ENCODE data around the gene FUNDC2.
"Not testable (repeated sequence)": the region's sequence is repeated elsewhere in the genome, so short reads cannot be mapped to it uniquely, and the experiment has no call there.

- TF ChIP-seq EZH2 (IDR thresholded peaks at IDR 0.05; ENCODE audit: low read length, unreplicated experiment): not testable (repeated sequence)
- TF ChIP-seq, protein P1, sequence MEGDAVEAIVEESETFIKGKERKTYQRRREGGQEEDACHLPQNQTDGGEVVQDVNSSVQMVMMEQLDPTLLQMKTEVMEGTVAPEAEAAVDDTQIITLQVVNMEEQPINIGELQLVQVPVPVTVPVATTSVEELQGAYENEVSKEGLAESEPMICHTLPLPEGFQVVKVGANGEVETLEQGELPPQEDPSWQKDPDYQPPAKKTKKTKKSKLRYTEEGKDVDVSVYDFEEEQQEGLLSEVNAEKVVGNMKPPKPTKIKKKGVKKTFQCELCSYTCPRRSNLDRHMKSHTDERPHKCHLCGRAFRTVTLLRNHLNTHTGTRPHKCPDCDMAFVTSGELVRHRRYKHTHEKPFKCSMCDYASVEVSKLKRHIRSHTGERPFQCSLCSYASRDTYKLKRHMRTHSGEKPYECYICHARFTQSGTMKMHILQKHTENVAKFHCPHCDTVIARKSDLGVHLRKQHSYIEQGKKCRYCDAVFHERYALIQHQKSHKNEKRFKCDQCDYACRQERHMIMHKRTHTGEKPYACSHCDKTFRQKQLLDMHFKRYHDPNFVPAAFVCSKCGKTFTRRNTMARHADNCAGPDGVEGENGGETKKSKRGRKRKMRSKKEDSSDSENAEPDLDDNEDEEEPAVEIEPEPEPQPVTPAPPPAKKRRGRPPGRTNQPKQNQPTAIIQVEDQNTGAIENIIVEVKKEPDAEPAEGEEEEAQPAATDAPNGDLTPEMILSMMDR (conservative IDR thresholded peaks at IDR 0.05; ENCODE audit: low read depth, low read length): not testable (repeated sequence)
These were observed 18.1 kb upstream of the FUNDC2 start for GRCh38 chrX:155008578-155008977.

All from PC-3 (cell line).